ENCODE results near the gene CREB5. TPM values are rescaled to one million over a fixed set of nuclear protein-coding genes. Genes with fewer than 3 reads are reported as not detected.

Gene CREB5
- total RNA-seq, 4 donors from 2014 or later: 6.6 to 18.6 (median 12.6) TPM

DNA sequence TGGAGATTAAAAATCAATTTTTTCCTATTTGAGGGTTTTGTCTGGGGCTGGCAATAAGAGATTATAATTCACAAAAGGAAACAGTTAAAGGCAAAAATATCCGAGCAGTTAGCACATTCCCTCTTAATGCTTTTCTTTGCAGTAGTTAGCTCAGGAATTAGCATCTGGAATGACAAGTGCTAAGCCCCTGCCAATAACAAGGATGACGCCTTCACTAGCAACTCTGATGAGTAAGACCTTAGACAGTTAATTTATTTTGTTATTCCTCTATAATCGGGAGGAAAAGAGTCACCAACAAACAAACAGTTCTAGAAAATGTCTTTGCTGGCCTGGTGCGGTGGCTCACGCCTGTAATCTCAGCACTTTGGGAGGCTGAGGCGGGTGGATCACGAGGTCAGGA is 394.5 kb downstream of the CREB5 start:
- no peak for DNase-seq (ENCODE audit: extremely low spot score)
- no peak overlapping the region for H3K4me3 ChIP-seq
- TF ChIP-seq POLR2AphosphoS5 (IDR thresholded peaks at IDR 0.05) (no peak), EP300 (IDR thresholded peaks at IDR 0.05) (no peak), POLR2A (IDR thresholded peaks at IDR 0.05; ENCODE audit: low read depth) (no peak)
- TF ChIP-seq, protein P1, sequence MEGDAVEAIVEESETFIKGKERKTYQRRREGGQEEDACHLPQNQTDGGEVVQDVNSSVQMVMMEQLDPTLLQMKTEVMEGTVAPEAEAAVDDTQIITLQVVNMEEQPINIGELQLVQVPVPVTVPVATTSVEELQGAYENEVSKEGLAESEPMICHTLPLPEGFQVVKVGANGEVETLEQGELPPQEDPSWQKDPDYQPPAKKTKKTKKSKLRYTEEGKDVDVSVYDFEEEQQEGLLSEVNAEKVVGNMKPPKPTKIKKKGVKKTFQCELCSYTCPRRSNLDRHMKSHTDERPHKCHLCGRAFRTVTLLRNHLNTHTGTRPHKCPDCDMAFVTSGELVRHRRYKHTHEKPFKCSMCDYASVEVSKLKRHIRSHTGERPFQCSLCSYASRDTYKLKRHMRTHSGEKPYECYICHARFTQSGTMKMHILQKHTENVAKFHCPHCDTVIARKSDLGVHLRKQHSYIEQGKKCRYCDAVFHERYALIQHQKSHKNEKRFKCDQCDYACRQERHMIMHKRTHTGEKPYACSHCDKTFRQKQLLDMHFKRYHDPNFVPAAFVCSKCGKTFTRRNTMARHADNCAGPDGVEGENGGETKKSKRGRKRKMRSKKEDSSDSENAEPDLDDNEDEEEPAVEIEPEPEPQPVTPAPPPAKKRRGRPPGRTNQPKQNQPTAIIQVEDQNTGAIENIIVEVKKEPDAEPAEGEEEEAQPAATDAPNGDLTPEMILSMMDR (IDR thresholded peaks at IDR 0.05): no peak
- H3K27me3 ChIP-seq: no peaks in the 10 kb centered on the region
- intact Hi-C loops (cut with DNase I): no loop called here
- WGBS: 84% methylated on average over 7 of the region's 7 CpGs
- no peak overlapping the region for H3K27ac ChIP-seq (replicated peaks in 1 of 4)
- H3K9me3 ChIP-seq: no peaks in the 10 kb centered on the region
- H3K36me3 ChIP-seq: peaks cover 0 to 31% (median 5%) of the 10 kb centered on the region in 4 donors
- H3K4me1 ChIP-seq: peaks cover 0 to 12% (median 9%) of the 10 kb centered on the region in 4 donors

DNA sequence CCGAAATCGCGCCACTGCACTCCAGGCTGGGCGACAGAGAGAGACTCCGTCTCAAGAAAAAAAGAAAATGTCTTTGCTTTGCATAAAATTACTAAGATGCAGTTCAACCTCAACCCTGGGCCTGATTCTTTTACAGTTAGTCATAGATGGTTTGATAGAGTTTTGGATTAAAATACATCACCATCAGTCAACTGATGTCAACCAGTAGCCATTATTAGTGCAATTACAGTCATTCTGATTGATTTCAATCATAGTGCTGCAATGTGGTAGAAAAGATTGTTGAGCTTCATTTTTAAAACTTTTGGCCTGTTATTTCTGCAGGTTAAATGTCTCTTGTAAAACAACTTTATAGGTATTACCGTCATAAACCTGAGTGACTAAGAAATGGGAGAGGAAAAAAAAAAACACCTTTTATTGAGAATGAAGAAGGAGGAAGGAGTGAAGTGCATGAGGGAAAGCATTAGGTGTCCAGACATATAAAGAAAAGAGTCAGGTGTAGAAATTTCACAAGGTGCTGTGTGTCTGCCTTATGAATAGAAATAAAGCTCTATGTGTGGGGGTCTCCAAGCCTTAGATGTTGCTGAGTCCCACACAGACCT is 395.2 kb downstream of the CREB5 start:
- H3K4me3 ChIP-seq: no peak overlapping the region
- peaks cover 0 to 31% (median 5%) of the 10 kb centered on the region in 4 donors for H3K36me3 ChIP-seq
- H3K9me3 ChIP-seq: no peaks in the 10 kb centered on the region
- H3K27me3 ChIP-seq: no peaks in the 10 kb centered on the region
- peaks cover 3 to 16% (median 11%) of the 10 kb centered on the region in 4 donors for H3K4me1 ChIP-seq
- no peak for DNase-seq (ENCODE audit: extremely low spot score)
- WGBS: 95% methylated on average over 6 of the region's 6 CpGs
- no peak overlapping the region for H3K27ac ChIP-seq (replicated peaks in 1 of 4)
- intact Hi-C loops (cut with DNase I): no loop called here
- TF ChIP-seq, protein P1 (IDR thresholded peaks at IDR 0.05): no peak
- TF ChIP-seq POLR2A (IDR thresholded peaks at IDR 0.05; ENCODE audit: low read depth) (no peak), POLR2AphosphoS5 (IDR thresholded peaks at IDR 0.05) (no peak), EP300 (IDR thresholded peaks at IDR 0.05) (no peak)

DNA sequence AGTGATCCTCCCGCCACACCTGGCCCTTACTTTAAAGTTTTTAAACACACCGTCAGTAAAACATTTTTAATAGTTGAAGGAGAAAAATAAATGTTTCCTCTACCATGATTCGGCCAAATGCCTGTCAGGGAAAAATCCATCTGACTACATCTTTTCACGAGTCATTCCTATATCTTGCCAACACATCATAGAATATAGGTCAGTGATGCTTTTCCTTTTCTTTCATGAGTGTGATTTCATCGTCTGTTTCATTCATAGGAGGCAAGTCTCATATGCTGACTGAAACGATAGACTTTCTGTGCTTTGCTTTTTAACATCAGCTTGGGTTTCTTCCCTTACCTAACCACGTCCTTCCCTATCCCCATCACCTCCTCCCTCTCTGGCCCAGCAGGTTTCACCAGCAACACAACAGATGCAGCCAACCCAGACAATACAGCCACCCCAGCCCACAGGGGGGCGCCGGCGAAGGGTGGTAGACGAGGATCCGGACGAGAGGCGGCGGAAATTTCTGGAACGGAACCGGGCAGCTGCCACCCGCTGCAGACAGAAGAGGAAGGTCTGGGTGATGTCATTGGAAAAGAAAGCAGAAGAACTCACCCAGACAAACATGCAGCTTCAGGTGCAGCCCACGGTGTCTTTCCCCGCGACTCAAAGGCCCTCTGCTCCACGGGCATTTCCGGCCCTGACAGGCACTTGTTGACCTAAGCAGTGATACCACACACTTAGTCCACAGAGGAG is 396.6 kb downstream of the CREB5 start:
- no peak for DNase-seq (ENCODE audit: extremely low spot score)
- H3K4me3 ChIP-seq: no peak overlapping the region
- peaks cover 8 to 31% (median 24%) of the 10 kb centered on the region in 4 donors for H3K4me1 ChIP-seq
- H3K27ac ChIP-seq (replicated peaks in 1 of 4): no peak overlapping the region
- 89% methylated on average over 23 of the region's 23 CpGs for WGBS
- intact Hi-C loops (cut with DNase I): no loop called here
- peaks cover 0 to 30% (median 5%) of the 10 kb centered on the region in 4 donors for H3K36me3 ChIP-seq
- H3K27me3 ChIP-seq: no peaks in the 10 kb centered on the region
- no peaks in the 10 kb centered on the region for H3K9me3 ChIP-seq
- no peak for TF ChIP-seq POLR2AphosphoS5 (IDR thresholded peaks at IDR 0.05)
- TF ChIP-seq EP300 (IDR thresholded peaks at IDR 0.05): no peak
- TF ChIP-seq POLR2A (IDR thresholded peaks at IDR 0.05; ENCODE audit: low read depth): no peak
- TF ChIP-seq, protein P1 (IDR thresholded peaks at IDR 0.05): no peak

DNA sequence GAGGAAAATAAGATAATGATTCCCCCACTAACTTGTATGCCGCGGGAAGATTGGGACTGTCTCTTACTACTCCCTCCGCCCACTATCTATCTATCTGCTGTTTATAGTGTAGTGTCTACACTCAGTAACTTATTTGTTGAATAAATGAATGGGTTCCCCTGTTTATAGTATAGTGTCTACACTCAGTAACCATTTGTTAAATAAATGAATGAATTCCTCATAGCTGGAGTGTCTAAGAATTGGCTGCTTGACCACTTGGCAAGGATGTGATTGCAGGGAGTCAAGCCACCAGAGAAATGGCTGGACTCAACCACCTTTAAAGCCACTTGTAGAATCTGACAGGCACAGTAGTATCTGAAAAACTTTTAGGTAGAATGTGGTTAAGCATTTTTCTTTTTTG is 398.7 kb downstream of the CREB5 start:
- Histone ChIP-seq H3K9me3 (no peaks in the 10 kb centered on the region), H3K4me1 (peaks cover 8 to 40% (median 34%) of the 10 kb centered on the region in 4 donors), H3K36me3 (peaks cover 0 to 13% (median 0%) of the 10 kb centered on the region in 4 donors), H3K27me3 (no peaks in the 10 kb centered on the region), H3K27ac (replicated peaks in 1 of 4) (no peak overlapping the region), H3K4me3 (no peak overlapping the region)
- 61% methylated on average over 3 of the region's 3 CpGs for WGBS
- intact Hi-C loops (cut with DNase I): no loop called here
- DNase-seq (ENCODE audit: extremely low spot score): no peak
- TF ChIP-seq POLR2A (IDR thresholded peaks at IDR 0.05; ENCODE audit: low read depth) (no peak), EP300 (IDR thresholded peaks at IDR 0.05) (no peak), POLR2AphosphoS5 (IDR thresholded peaks at IDR 0.05) (no peak)
- TF ChIP-seq, protein P1 (IDR thresholded peaks at IDR 0.05): no peak

Data from esophagus muscularis mucosa (tissue), 4 donors.